GM15510 (cell line): Measurements from ENCODE around the gene CYB5R2.

ENCODE experiments used
- POLR2A ChIP-seq: IDR thresholded peaks from 3 replicates; pipeline ENCODE4 v1.6.1; 2011; ENCODE audit warnings: borderline replicate concordance; ENCODE audit not compliant: insufficient read length; ENCODE audit errors: extremely low read depth

Gene CYB5R2

GRCh38 chr11:7635708-7636107 is 37.6 kb downstream of the CYB5R2 start:
- TF ChIP-seq POLR2A = no peak

GRCh38 chr11:7635137-7635536 is 38.2 kb downstream of the CYB5R2 start:
- TF ChIP-seq POLR2A = no peak

- no peak for TF ChIP-seq POLR2A
Observed at GRCh38 chr11:7632211-7632610, 41.1 kb downstream of the CYB5R2 start.

- no peak for TF ChIP-seq POLR2A
Observed at GRCh38 chr11:7630002-7630401, 43.3 kb downstream of the CYB5R2 start.

GRCh38 chr11:7628660-7629059 is 44.6 kb downstream of the CYB5R2 start:
- no peak for TF ChIP-seq POLR2A

GRCh38 chr11:7622721-7623120 is 50.6 kb downstream of the CYB5R2 start:
- no peak for TF ChIP-seq POLR2A

GRCh38 chr11:7621554-7621953 is 51.7 kb downstream of the CYB5R2 start:
- TF ChIP-seq POLR2A = no peak

GRCh38 chr11:7621090-7621489 is 52.2 kb downstream of the CYB5R2 start:
- TF ChIP-seq POLR2A = no peak

GRCh38 chr11:7619322-7619721 is 54.0 kb downstream of the CYB5R2 start:
- no peak for TF ChIP-seq POLR2A

GRCh38 chr11:7617032-7617431 is 56.3 kb downstream of the CYB5R2 start:
- no peak for TF ChIP-seq POLR2A
